GM23338 (cell line): ENCODE results near the gene RNF217. TPM values are rescaled to one million over a fixed set of nuclear protein-coding genes. Genes with fewer than 3 reads are reported as not detected.

Experiments
- ATAC-seq: fragments of 200-7000 bp; cut with Tn5 transposase; 3 replicates; pipeline ENCODE4 v1.9.1; 2020
- DNase-seq: peaks from one replicate; pipeline ENCODE4 v3.0.0-alpha.2; 2015; ENCODE audit warnings: low spot score
- H2AFZ ChIP-seq: fragments of 200-600 bp; sonication (generic); 2 replicates; pipeline ENCODE4 v1.8.0; 2016; ENCODE audit warnings: antibody characterized with exemption, mild to moderate bottlenecking, moderate library complexity
- H3F3A ChIP-seq: fragments of 200-600 bp; sonication (generic); replicated peaks from 2 replicates; pipeline ENCODE4 v1.8.0; 2017; ENCODE audit warnings: antibody characterized with exemption, mixed run types, low read depth
- H3K27ac ChIP-seq: fragments of 200-600 bp; sonication (generic); 2 replicates; pipeline ENCODE4 v1.6.1; 2016; ENCODE audit warnings: low read depth
- H3K27me3 ChIP-seq: fragments of 200-600 bp; sonication (generic); 2 replicates; pipeline ENCODE4 v1.8.0; 2016; ENCODE audit warnings: mild to moderate bottlenecking, mixed run types, moderate library complexity; ENCODE audit not compliant: insufficient read depth
- H3K36me3 ChIP-seq: fragments of 200-600 bp; sonication (generic); 2 replicates; pipeline ENCODE4 v1.8.0; 2016; ENCODE audit warnings: mild to moderate bottlenecking; ENCODE audit not compliant: insufficient read depth
- H3K4me1 ChIP-seq: fragments of 200-600 bp; sonication (generic); 2 replicates; pipeline ENCODE4 v1.8.0; 2016; ENCODE audit warnings: mild to moderate bottlenecking, moderate library complexity; ENCODE audit not compliant: insufficient read depth
- H3K4me2 ChIP-seq: fragments of 200-600 bp; sonication (generic); 2 replicates; pipeline ENCODE4 v1.7.1; 2017; ENCODE audit warnings: mixed run types
- H3K4me3 ChIP-seq: fragments of 200-600 bp; sonication (generic); 2 replicates; pipeline ENCODE4 v1.6.1; 2016; ENCODE audit warnings: mixed run types
- H3K79me2 ChIP-seq: fragments of 200-600 bp; sonication (generic); replicated peaks from 2 replicates; pipeline ENCODE4 v1.8.0; 2017; ENCODE audit warnings: mild to moderate bottlenecking; ENCODE audit not compliant: insufficient read depth
- H3K9me2 ChIP-seq: fragments of 200-600 bp; sonication (generic); 2 replicates; pipeline ENCODE4 v1.8.0; 2017; ENCODE audit not compliant: insufficient read depth
- H4K20me1 ChIP-seq: fragments of 200-600 bp; sonication (generic); replicated peaks from 2 replicates; pipeline ENCODE4 v1.8.0; 2017; ENCODE audit warnings: mild to moderate bottlenecking; ENCODE audit not compliant: insufficient read depth
- H3K27ac Mint-ChIP-seq: 2 replicates; pipeline ENCODE4 v1.8.0; 2020; ENCODE audit warnings: inconsistent platforms, mild to moderate bottlenecking, moderate library complexity, mixed read lengths
- H3K27me3 Mint-ChIP-seq: 3 replicates; pipeline ENCODE4 v1.8.0; 2022; ENCODE audit warnings: low read depth, mild to moderate bottlenecking, moderate library complexity, mixed read lengths, inconsistent platforms; ENCODE audit not compliant: insufficient read depth, poor library complexity
- H3K36me3 Mint-ChIP-seq: 3 replicates; pipeline ENCODE4 v1.8.0; 2021; ENCODE audit warnings: low read depth, mild to moderate bottlenecking, inconsistent platforms, moderate library complexity, mixed read lengths
- H3K4me1 Mint-ChIP-seq: 3 replicates; pipeline ENCODE4 v1.8.0; 2020; ENCODE audit warnings: mild to moderate bottlenecking, inconsistent platforms, mixed read lengths
- H3K4me3 Mint-ChIP-seq: 3 replicates; pipeline ENCODE4 v1.8.0; 2021; ENCODE audit warnings: moderate library complexity, mild to moderate bottlenecking, inconsistent platforms, mixed read lengths
- H3K9me3 Mint-ChIP-seq: 3 replicates; pipeline ENCODE4 v1.8.0; 2020; ENCODE audit warnings: moderate library complexity, mild to moderate bottlenecking, inconsistent platforms, mixed read lengths
- CREB1 ChIP-seq: fragments of 250-450 bp; sonication (Bioruptor Pico); IDR thresholded peaks from 2 replicates; pipeline ENCODE4 v1.5.0; 2020; ENCODE audit warnings: low read depth, mild to moderate bottlenecking, moderate library complexity
- CTCF ChIP-seq, 2 experiments: fragments of 200-600 bp in 1 of 2; sonication (generic) in 1 of 2; conservative IDR thresholded peaks; 2 replicates each; pipeline versions ENCODE4 v1.5.1 to v1.6.1; 2016 to 2017; ENCODE audit warnings: antibody characterized with exemption in 2 of 2, low read depth in 2 of 2, mild to moderate bottlenecking in 2 of 2, moderate library complexity in 1 of 2
- EZH2 ChIP-seq: fragments of 200-600 bp; sonication (generic); IDR thresholded peaks from one replicate; pipeline ENCODE4 v1.8.0; 2017; ENCODE audit warnings: antibody characterized with exemption, mild to moderate bottlenecking, low read depth; ENCODE audit not compliant: unreplicated experiment
- JUNB ChIP-seq: IDR thresholded peaks from one replicate; pipeline ENCODE4 v1.6.1; 2016; ENCODE audit warnings: antibody characterized with exemption; ENCODE audit not compliant: unreplicated experiment
- NANOG ChIP-seq: IDR thresholded peaks from 2 replicates; pipeline ENCODE4 v1.6.1; 2016; ENCODE audit warnings: antibody characterized with exemption, borderline replicate concordance
- POLR2AphosphoS5 ChIP-seq: IDR thresholded peaks from 2 replicates; pipeline ENCODE4 v1.6.1; 2016; ENCODE audit warnings: antibody characterized with exemption, low read depth
- REST ChIP-seq: IDR thresholded peaks from one replicate; pipeline ENCODE4 v1.6.1; 2018; ENCODE audit warnings: antibody characterized with exemption; ENCODE audit not compliant: unreplicated experiment
- STAT1 ChIP-seq: IDR thresholded peaks from one replicate; pipeline ENCODE4 v1.6.1; 2016; ENCODE audit warnings: antibody characterized with exemption; ENCODE audit not compliant: unreplicated experiment
- ZNF331 ChIP-seq: fragments of 250-450 bp; sonication (Bioruptor Pico); IDR thresholded peaks from 2 replicates; pipeline ENCODE4 v1.5.0; 2020; ENCODE audit warnings: low read depth, mild to moderate bottlenecking, moderate library complexity
- polyA plus RNA-seq: library from polyadenylated mRNA; unstranded; fragments of >200 nt; fragmentation: Nextera tagmentation; extraction: Ambion mirVana; gene quantifications from 2 replicates; pipeline ENCODE4 v1.2.1, GENCODE V29; 2016
- total RNA-seq: library from RNA; depleted of rRNA; stranded (reverse); fragments of >200 nt; shearing (Covaris generic); gene quantifications from 2 replicates; pipeline ENCODE4 v1.2.3, GENCODE V29; 2014
- TF ChIP-seq, protein P1 (sequence below): fragments of 250-450 bp; sonication (Bioruptor Pico); IDR thresholded peaks from 2 replicates; pipeline ENCODE4 v1.5.0; 2020; ENCODE audit warnings: mild to moderate bottlenecking, moderate library complexity
- TF ChIP-seq, protein P2 (sequence below): IDR thresholded peaks from 2 replicates; pipeline ENCODE4 v1.6.1; 2016; ENCODE audit warnings: antibody characterized with exemption

Gene RNF217
- total and polyA plus RNA-seq, 2 experiments from 2014 or later, result 1.7 to 6.2 TPM

DNA sequence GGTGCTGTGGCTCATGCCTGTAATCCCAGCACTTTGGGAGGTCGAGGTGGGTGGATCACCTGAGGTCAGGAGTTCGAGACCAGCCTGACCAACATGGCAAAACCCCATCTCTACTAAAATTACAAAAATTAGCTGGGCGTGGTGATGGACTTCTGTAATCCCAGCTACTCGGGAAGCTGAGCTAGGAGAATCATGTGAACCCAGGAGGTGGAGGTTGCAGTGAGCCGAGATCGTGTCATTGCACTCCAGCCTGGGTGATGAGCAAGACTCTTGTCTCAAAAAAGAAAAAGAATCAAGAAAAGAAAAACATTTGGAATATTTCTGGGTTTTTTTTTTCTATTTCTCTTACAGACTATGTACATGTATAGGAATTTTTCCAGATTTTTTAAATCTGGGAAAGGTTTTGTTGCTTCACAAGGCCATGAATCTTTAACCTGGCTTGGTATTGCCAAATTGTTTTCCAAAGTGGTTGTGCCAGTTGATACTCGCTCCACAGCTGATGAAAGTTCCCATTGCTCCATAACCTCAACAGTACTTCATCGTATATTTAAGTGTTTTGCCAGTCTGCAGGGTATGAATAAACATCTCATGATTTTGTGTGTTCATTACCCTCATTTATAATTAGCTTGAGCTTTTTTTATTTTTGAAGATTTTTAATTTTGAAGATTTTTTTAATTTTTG is 33.5 kb downstream of the RNF217 start:
- no peak overlapping the region for H3K4me2 ChIP-seq
- DNase-seq (no peak), ATAC-seq (no peak)
- Mint-ChIP-seq H3K4me1 (peaks cover 15% of the 10 kb centered on the region; the same call in 2 of the 3 replicates), H3K36me3 (no peaks in the 10 kb centered on the region), H3K27me3 (no peaks in the 10 kb centered on the region), H3K9me3 (no peaks in the 10 kb centered on the region), H3K4me3 (no peak overlapping the region), H3K27ac (no peak overlapping the region)
- H4K20me1 ChIP-seq, result no peaks in the 10 kb centered on the region
- TF ChIP-seq NANOG, result no peak
- TF ChIP-seq, protein P1, sequence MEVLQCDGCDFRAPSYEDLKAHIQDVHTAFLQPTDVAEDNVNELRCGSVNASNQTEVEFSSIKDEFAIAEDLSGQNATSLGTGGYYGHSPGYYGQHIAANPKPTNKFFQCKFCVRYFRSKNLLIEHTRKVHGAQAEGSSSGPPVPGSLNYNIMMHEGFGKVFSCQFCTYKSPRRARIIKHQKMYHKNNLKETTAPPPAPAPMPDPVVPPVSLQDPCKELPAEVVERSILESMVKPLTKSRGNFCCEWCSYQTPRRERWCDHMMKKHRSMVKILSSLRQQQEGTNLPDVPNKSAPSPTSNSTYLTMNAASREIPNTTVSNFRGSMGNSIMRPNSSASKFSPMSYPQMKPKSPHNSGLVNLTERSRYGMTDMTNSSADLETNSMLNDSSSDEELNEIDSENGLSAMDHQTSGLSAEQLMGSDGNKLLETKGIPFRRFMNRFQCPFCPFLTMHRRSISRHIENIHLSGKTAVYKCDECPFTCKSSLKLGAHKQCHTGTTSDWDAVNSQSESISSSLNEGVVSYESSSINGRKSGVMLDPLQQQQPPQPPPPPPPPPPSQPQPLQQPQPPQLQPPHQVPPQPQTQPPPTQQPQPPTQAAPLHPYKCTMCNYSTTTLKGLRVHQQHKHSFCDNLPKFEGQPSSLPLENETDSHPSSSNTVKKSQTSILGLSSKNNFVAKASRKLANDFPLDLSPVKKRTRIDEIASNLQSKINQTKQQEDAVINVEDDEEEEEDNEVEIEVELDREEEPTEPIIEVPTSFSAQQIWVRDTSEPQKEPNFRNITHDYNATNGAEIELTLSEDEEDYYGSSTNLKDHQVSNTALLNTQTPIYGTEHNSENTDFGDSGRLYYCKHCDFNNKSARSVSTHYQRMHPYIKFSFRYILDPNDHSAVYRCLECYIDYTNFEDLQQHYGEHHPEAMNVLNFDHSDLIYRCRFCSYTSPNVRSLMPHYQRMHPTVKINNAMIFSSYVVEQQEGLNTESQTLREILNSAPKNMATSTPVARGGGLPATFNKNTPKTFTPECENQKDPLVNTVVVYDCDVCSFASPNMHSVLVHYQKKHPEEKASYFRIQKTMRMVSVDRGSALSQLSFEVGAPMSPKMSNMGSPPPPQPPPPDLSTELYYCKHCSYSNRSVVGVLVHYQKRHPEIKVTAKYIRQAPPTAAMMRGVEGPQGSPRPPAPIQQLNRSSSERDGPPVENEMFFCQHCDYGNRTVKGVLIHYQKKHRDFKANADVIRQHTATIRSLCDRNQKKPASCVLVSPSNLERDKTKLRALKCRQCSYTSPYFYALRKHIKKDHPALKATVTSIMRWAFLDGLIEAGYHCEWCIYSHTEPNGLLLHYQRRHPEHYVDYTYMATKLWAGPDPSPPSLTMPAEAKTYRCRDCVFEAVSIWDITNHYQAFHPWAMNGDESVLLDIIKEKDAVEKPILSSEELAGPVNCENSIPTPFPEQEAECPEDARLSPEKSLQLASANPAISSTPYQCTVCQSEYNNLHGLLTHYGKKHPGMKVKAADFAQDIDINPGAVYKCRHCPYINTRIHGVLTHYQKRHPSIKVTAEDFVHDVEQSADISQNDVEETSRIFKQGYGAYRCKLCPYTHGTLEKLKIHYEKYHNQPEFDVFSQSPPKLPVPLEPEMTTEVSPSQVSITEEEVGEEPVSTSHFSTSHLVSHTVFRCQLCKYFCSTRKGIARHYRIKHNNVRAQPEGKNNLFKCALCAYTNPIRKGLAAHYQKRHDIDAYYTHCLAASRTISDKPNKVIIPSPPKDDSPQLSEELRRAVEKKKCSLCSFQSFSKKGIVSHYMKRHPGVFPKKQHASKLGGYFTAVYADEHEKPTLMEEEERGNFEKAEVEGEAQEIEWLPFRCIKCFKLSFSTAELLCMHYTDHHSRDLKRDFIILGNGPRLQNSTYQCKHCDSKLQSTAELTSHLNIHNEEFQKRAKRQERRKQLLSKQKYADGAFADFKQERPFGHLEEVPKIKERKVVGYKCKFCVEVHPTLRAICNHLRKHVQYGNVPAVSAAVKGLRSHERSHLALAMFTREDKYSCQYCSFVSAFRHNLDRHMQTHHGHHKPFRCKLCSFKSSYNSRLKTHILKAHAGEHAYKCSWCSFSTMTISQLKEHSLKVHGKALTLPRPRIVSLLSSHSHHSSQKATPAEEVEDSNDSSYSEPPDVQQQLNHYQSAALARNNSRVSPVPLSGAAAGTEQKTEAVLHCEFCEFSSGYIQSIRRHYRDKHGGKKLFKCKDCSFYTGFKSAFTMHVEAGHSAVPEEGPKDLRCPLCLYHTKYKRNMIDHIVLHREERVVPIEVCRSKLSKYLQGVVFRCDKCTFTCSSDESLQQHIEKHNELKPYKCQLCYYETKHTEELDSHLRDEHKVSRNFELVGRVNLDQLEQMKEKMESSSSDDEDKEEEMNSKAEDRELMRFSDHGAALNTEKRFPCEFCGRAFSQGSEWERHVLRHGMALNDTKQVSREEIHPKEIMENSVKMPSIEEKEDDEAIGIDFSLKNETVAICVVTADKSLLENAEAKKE, result no peak
- no peak for TF ChIP-seq CTCF (conservative IDR thresholded peaks at IDR 0.05; ENCODE audit: low read depth in 2 of 2)
- TF ChIP-seq, protein P2, sequence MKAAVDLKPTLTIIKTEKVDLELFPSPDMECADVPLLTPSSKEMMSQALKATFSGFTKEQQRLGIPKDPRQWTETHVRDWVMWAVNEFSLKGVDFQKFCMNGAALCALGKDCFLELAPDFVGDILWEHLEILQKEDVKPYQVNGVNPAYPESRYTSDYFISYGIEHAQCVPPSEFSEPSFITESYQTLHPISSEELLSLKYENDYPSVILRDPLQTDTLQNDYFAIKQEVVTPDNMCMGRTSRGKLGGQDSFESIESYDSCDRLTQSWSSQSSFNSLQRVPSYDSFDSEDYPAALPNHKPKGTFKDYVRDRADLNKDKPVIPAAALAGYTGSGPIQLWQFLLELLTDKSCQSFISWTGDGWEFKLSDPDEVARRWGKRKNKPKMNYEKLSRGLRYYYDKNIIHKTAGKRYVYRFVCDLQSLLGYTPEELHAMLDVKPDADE, result no peak
- no peak for TF ChIP-seq POLR2AphosphoS5
- TF ChIP-seq STAT1, result no peak
- no peak for TF ChIP-seq CREB1 (CRISPR knock-in tag)
- no peak for TF ChIP-seq ZNF331 (CRISPR knock-in tag)
- TF ChIP-seq EZH2, result no peak
- TF ChIP-seq JUNB, result no peak
- TF ChIP-seq REST, result no peak
- H3K36me3 ChIP-seq, result no peaks in the 10 kb centered on the region
- H2AFZ ChIP-seq, result no peak overlapping the region
- H3K27me3 ChIP-seq, result no peaks in the 10 kb centered on the region
- H3K4me3 ChIP-seq, result no peak overlapping the region
- H3F3A ChIP-seq, result no peaks in the 10 kb centered on the region
- no peaks in the 10 kb centered on the region for H3K79me2 ChIP-seq
- no peaks in the 10 kb centered on the region for H3K9me2 ChIP-seq
- no peaks in the 10 kb centered on the region for H3K4me1 ChIP-seq
- H3K27ac ChIP-seq, result no peak overlapping the region
